Measurements from ENCODE around the gene ELAC1.
A peak's percentile ranks its signal among the peaks of the same experiment; 100 is the strongest.

Gene ELAC1

DNA sequence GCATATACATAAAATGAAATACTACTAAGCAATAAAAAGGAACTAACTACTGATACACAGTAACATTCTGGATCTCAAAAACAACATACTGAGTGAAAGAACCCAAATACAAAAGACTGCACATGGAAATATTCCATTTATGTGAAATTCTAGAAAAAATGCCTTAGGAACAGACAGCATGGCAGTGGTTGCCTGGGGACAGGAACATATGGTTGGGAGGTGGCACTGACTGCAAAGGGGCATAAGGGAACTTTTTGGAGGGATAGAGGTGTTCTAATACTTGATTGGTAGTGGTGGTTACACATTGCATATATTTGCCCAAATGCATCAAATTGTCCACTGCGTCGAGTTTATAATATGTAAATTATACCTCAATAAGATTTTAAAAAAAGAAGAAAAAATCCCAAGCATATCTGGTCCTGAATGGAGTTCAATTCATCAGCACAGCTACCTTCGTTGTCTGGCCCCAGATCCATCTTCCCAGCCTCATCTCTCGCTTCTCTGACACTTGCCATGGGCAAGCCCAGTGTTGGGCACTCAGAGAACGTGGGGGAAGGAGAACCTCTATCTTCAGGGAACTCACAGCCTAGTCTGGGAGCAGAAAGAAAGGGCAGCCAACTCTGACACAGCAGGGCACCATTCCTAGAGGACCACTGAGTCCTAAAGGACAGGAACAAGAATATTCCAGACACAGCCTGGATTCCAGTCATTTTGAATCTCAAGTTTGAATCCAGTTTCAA is 53.6 kb downstream of the ELAC1 start:
- DNase-seq (ENCODE audit: low read depth in 1 of 2, low spot score in 1 of 2), result no peak
- Histone ChIP-seq H3K27me3 (ENCODE audit: insufficient read depth, poor library complexity, severe bottlenecking) (no peaks in the 10 kb centered on the region), H3K27ac (replicated peaks) (no peak overlapping the region), H3K4me3 (replicated peaks; ENCODE audit: insufficient read depth, low read length) (no peak overlapping the region)
- TF ChIP-seq POLR2AphosphoS5 (IDR thresholded peaks at IDR 0.05; ENCODE audit: low read depth), result no peak
- TF ChIP-seq SPI1 (IDR thresholded peaks at IDR 0.05; ENCODE audit: borderline replicate concordance, low read depth), result no peak
- TF ChIP-seq GABPA (IDR thresholded peaks at IDR 0.05; ENCODE audit: low read depth), result no peak
- TF ChIP-seq, protein P1, sequence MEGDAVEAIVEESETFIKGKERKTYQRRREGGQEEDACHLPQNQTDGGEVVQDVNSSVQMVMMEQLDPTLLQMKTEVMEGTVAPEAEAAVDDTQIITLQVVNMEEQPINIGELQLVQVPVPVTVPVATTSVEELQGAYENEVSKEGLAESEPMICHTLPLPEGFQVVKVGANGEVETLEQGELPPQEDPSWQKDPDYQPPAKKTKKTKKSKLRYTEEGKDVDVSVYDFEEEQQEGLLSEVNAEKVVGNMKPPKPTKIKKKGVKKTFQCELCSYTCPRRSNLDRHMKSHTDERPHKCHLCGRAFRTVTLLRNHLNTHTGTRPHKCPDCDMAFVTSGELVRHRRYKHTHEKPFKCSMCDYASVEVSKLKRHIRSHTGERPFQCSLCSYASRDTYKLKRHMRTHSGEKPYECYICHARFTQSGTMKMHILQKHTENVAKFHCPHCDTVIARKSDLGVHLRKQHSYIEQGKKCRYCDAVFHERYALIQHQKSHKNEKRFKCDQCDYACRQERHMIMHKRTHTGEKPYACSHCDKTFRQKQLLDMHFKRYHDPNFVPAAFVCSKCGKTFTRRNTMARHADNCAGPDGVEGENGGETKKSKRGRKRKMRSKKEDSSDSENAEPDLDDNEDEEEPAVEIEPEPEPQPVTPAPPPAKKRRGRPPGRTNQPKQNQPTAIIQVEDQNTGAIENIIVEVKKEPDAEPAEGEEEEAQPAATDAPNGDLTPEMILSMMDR (IDR thresholded peaks at IDR 0.05; ENCODE audit: insufficient read depth, low read length), result no peak
- TF ChIP-seq, protein P2, sequence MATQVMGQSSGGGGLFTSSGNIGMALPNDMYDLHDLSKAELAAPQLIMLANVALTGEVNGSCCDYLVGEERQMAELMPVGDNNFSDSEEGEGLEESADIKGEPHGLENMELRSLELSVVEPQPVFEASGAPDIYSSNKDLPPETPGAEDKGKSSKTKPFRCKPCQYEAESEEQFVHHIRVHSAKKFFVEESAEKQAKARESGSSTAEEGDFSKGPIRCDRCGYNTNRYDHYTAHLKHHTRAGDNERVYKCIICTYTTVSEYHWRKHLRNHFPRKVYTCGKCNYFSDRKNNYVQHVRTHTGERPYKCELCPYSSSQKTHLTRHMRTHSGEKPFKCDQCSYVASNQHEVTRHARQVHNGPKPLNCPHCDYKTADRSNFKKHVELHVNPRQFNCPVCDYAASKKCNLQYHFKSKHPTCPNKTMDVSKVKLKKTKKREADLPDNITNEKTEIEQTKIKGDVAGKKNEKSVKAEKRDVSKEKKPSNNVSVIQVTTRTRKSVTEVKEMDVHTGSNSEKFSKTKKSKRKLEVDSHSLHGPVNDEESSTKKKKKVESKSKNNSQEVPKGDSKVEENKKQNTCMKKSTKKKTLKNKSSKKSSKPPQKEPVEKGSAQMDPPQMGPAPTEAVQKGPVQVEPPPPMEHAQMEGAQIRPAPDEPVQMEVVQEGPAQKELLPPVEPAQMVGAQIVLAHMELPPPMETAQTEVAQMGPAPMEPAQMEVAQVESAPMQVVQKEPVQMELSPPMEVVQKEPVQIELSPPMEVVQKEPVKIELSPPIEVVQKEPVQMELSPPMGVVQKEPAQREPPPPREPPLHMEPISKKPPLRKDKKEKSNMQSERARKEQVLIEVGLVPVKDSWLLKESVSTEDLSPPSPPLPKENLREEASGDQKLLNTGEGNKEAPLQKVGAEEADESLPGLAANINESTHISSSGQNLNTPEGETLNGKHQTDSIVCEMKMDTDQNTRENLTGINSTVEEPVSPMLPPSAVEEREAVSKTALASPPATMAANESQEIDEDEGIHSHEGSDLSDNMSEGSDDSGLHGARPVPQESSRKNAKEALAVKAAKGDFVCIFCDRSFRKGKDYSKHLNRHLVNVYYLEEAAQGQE (IDR thresholded peaks at IDR 0.05; ENCODE audit: insufficient replicate concordance, low read depth), result no peak

DNA sequence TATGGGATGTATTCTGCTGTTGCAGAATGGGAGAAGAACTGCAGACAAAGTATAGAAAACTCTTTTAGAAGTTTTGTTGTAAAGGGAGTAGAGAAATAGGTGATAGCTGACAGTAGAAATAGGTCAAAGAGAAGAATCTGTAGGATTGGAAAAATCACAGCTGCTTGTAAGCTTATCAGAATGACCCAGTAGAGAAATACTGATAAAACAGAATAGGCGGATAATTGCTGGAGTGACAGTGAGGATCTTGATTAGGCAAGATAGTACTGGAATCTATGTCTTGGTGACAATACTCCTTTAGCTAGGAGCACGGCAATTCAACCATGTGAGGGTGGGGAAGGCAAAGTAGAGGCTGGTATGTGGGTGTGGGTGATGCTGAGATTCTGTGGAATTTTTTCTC is 57.7 kb downstream of the ELAC1 start:
- Histone ChIP-seq H3K4me3 (replicated peaks; ENCODE audit: insufficient read depth, low read length) (no peak overlapping the region), H3K27me3 (ENCODE audit: insufficient read depth, poor library complexity, severe bottlenecking) (no peaks in the 10 kb centered on the region), H3K27ac (replicated peaks) (no peak overlapping the region)
- no peak for DNase-seq (ENCODE audit: low read depth in 1 of 2, low spot score in 1 of 2)
- TF ChIP-seq POLR2AphosphoS5 (IDR thresholded peaks at IDR 0.05; ENCODE audit: low read depth) (no peak), GABPA (IDR thresholded peaks at IDR 0.05; ENCODE audit: low read depth) (no peak), SPI1 (IDR thresholded peaks at IDR 0.05; ENCODE audit: borderline replicate concordance, low read depth) (no peak)
- TF ChIP-seq, protein P2 (IDR thresholded peaks at IDR 0.05; ENCODE audit: insufficient replicate concordance, low read depth), result no peak
- TF ChIP-seq, protein P1 (IDR thresholded peaks at IDR 0.05; ENCODE audit: insufficient read depth, low read length), result no peak

DNA sequence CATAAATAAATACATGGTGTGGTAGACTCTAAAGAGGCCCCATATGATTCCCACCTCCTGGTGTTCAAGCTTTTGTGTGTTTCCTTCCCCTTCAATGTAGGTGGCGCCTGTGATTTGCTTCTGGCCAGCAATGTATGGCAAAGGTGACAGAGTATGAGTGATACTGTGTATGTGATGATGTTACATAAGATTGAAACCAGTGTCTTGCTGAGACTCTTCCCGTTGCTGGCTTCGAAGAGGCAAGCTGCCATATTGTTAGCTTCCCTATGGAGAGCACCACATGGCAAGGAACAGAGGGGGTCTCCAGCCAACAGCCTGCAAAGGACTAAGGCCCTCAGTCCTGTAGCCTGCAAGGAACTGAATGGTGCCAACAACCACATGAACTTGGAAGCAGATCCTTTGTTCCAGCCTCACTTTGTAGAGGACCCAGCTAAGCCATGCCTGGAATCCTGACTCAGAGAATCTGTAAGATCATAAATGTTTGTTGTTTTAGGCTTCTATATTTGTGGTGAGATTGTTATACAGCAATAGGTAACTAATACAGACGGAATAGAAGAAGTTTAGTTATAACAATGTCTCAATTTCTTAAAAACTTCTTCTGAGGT is 60.5 kb downstream of the ELAC1 start:
- no peak overlapping the region for H3K4me3 ChIP-seq (replicated peaks; ENCODE audit: insufficient read depth, low read length)
- peak; percentile 23 to 47 for DNase-seq (ENCODE audit: low read depth in 1 of 2, low spot score in 1 of 2)
- H3K27ac ChIP-seq (replicated peaks), result no peak overlapping the region
- H3K27me3 ChIP-seq (ENCODE audit: insufficient read depth, poor library complexity, severe bottlenecking), result no peaks in the 10 kb centered on the region
- TF ChIP-seq, protein P2 (IDR thresholded peaks at IDR 0.05; ENCODE audit: insufficient replicate concordance, low read depth), result no peak
- TF ChIP-seq, protein P1 (IDR thresholded peaks at IDR 0.05; ENCODE audit: insufficient read depth, low read length), result no peak
- no peak for TF ChIP-seq SPI1 (IDR thresholded peaks at IDR 0.05; ENCODE audit: borderline replicate concordance, low read depth)
- TF ChIP-seq POLR2AphosphoS5 (IDR thresholded peaks at IDR 0.05; ENCODE audit: low read depth), result no peak

All from HL-60 (cell line).